Hematopoietic multipotent progenitor cell treated with erythropoietin and hydrocortisone succinate and interleukin-3 and kit ligand, for 4 days (in vitro differentiated cells): Measurements from ENCODE around the gene TDG.
A peak's percentile ranks its signal among the peaks of the same experiment; 100 is the strongest.
"Not testable (repeated sequence)": the region's sequence is repeated elsewhere in the genome, so short reads cannot be mapped to it uniquely, and the experiment has no call there.

ENCODE experiments used
- DNase-seq: peaks from one replicate; pipeline ENCODE4 v3.0.0-alpha.2; 2015

TDG gene

GRCh38 chr12:103960616-103961227, 5.0 kb upstream of the TDG start:
- peak; percentile 36 for DNase-seq

- DNase-seq: peak; percentile 21
Measured at GRCh38 chr12:103962493-103962892, 3.2 kb upstream of the TDG start.

- no peak for DNase-seq
Measured at GRCh38 chr12:103964805-103965204, 867 bp upstream of the TDG start.

- no peak for DNase-seq
Measured at GRCh38 chr12:103965255-103965589, 450 bp upstream of the TDG start.

DNA sequence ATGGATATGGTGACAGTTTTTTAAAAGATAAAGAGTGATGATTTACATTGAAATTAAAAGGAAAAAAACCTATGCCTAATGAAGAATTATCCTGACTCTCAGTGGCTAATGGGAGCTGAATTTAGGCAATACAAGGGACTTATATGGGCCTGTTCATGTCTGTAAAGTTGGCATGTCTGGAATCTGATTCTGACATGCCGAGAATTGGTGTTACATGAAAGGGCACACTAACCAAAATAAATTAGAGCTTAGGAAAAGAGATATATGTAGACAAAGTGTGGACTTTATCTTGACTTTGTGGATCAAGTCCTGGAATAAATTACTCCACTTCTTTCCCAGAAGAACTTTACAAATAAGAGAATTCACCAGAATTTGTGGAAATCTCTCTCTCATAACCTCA, 1.1 kb downstream of the TDG start:
- no peak for DNase-seq

DNA sequence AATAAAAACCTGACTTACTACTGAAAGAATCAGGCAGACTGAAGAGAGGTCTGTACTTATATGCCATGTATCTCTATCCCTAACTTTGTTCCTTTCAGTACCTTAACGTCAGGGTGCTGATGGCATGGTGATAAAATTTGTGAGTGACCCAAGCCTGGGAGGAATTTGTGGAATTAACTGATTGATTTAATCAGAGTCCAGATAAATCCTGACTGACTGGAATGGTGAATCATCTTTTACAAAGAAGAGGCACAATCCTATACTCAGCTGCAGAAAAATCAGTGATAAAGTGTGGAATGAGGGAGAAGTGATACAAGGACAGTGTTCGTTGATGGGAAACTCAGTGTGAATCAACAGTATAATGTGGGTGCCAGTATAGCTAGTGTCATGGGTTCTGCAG, 3.7 kb downstream of the TDG start:
- no peak for DNase-seq

DNA sequence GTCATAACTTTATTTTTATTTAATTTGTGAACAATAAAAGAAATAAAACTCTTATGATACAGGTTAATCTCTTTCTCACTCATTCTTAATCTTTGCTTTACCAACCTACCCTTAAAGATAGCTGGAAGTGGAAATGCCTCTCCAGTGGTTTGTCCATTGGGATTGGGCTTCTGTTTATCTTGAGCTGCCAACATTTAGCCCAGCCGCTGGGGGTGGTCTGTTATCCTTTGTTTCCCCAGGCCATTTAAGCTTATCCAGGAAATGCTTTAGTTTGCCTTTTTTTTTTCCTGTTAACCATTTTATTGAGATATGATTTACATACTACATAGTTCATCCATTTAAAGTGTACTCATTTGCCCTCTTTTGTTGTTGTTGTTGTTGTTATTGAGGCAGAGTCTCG, 8.2 kb downstream of the TDG start:
- no peak for DNase-seq

DNA sequence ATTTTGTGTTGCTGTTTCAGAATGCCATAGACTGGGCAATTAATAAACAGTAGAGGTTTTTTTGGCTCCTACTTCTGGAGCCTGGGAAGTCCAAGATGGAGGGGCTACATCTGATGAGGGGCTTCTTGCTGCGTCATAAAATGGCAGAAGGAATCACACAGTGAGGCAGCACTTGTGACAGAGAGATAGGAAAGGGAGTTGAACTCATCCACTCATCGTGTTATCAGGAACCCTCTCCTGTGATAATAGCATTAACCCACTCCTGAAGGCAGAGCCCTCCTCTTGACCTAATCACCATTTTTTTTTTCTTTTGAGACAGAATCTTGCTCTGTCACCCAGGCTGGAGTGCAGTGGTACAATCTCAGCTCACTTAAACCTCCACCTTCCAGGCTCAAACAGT, 9.7 kb downstream of the TDG start:
- peak; percentile 18 for DNase-seq

- no peak for DNase-seq
Measured at GRCh38 chr12:103978384-103978982, 12.8 kb downstream of the TDG start.

DNA sequence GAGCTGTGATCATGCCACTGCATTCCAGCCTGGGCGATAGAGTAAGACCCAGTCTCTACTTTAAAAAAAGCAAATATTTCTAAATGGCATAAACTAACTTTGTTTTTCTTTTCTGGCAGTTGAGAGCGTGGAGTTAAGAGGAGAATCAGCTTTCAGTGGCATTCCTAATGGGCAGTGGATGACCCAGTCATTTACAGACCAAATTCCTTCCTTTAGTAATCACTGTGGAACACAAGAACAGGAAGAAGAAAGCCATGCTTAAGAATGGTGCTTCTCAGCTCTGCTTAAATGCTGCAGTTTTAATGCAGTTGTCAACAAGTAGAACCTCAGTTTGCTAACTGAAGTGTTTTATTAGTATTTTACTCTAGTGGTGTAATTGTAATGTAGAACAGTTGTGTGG, 21.2 kb downstream of the TDG start:
- DNase-seq: no peak

DNA sequence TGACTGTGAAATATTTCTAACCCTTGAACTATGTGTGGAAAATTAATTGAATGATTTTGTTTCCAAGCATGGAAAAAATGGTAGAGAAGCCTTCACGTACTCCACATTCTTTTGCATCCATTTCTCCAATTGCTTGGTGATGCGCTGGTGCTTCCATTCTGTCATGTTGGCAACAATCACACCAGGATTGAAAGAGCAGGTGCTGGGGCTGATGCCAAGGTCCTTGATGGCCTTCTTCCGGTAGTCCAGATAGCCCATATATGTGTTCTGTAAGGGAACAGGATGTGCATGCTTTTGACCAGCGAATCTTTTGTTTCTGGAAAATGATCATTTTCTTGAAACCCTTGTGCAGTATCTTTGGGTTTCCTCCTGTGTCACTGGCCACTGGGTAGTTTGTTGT, 28.6 kb downstream of the TDG start:
- DNase-seq: no peak

DNA sequence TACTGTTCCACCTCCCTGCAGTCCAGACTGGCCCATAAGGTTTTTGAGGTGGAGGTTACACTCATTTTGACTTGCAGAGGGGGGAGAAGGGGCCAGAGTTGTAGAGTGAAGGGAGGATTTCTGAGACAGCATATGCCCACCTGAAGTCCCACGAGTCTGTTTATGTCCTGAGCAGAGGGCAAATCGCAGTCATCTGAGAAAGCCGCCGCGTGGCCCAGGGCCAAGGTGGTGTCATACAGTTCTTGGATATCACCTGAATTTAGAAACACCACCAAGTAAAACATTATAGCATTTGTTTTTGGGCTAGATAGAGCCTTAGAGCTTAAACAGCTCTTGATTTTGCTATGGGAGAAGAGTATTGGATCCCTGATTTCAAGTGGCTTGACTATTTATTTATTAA, 30.9 kb downstream of the TDG start:
- DNase-seq: no peak

- no peak for DNase-seq
Measured at GRCh38 chr12:103997286-103997900, 31.7 kb downstream of the TDG start.

GRCh38 chr12:103998976-103999375, 33.3 kb downstream of the TDG start:
- no peak for DNase-seq

GRCh38 chr12:104000807-104001434, 35.2 kb downstream of the TDG start:
- no peak for DNase-seq

DNA sequence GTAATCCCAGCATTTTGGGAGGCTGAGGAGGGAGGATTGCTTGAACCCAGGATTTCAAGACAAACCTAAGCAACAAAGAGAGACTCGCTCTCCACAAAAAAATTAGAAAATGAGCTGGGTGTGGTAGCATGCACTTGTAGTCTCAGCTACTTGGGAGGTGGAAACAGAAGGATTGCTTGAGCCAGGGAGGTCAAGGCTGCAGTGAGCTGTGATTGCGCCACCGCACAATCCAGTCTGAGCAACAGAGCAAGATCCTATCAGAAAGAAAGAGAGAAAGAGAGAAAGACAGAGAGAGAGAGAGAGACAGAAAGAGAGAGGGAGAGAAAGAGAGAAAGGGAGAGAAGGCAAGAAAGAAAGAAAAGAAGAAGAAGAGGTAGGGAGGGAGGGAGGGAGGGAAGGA, 37.0 kb downstream of the TDG start:
- DNase-seq: no peak

DNA sequence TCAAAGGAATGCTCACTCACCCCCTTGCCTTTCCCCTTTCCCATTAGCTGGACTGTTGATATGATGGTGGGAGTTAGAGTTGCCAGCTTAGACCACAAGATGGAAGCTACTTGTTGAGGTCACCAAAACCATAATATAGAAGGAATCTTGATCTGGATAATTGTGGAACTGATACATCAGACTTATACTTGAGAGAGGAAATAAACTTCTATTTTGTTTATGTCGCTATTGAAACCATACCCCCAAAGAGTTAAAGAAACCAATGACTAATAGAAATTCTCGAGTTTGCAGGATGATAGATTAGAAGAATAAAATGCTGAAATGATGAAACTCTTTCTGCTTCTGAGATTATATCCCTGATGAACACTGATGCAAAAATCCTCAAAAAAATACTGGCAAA, 37.9 kb downstream of the TDG start:
- no peak for DNase-seq

DNA sequence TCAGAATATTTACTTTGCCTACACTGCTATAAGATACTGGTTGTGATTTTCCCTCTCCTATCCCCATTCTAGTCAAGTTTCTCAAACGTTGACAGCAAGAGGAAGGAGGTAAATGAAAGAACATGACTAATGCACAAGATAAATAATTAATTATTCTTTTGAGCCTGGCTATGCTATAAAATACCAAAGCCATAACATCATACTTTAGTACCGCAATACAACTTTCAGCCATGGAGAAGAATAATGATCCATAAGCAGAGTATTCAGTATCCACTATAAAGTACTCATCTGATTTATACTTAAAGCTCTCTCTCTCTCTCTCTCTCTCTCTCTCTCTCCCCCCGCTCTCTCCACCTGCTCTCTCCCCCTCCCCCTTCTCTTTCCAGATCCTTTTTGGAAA, 41.3 kb downstream of the TDG start:
- no peak for DNase-seq

- no peak for DNase-seq
Measured at GRCh38 chr12:104010121-104010520, 44.4 kb downstream of the TDG start.

DNA sequence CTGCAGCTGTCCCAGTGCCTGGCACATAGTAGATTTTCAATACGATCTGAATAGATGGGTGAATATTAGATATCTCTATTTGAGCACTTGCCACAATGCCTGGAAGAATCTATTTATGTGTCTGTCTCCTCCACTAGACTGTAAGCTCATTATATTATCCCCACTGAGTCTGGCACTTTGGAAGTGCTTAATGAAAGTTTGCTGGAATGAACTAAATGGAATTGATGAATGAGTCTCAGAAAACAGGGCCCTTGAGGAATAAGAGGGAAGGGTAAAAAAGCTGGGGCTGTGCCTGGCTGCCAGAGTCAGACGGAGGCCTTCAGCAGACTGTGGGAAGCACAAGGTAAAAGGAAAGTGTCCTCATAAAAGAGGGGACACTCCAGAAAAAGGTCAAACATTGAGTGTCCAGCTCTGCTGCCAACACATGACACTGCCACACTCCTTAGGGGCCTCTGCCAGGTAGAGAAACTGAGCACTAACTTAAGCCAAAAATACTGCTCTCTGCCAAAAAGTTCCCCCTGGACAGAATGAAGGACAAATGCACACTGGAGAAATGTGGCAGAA, 45.0 kb downstream of the TDG start:
- DNase-seq: no peak

- no peak for DNase-seq
Measured at GRCh38 chr12:104011253-104011652, 45.6 kb downstream of the TDG start.

DNA sequence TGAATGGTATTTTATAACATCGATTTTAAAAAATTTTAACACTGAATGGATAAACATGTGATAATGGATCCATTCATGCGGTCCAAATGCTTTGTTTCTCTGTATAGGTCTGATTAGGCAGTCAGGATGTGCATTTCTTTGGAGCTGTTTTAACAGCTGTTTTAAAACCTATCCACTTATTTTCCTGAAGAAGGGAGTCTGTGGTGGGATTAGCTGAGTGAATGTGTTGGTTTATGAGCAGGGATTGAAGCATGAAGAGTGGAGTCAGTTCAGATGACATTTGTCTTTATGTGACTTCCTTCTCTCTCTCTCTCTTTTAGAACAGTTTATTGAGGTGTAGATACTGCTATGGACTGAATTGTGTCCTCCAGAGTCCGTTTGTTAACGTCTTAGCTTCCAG, 46.7 kb downstream of the TDG start:
- no peak for DNase-seq

- not testable (repeated sequence) for DNase-seq
Measured at GRCh38 chr12:104021862-104022261, 56.2 kb downstream of the TDG start.

DNA sequence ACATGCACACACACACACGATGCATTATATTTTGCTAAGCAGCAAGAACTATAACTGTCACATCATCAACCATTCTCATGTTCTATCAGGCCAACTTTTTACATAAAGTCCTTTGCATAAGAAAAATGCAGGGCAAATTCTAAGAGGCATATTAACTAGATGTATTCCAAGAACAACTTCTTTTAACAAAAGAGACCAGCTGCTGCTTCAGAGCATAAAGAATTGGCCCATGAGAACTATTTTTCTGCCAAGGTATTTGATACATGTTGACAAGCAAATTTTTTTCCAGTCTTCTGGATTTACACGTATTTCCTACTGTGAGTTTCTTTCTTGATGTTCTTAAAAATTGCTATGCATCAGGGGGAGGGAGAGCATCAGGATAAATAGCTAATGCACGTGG, 57.1 kb downstream of the TDG start:
- DNase-seq: no peak
